BJ (cell line): Measurements from ENCODE around the gene KRTCAP2. TPM values are rescaled to one million over a fixed set of nuclear protein-coding genes. Genes with fewer than 3 reads are reported as not detected.
"Not testable (repeated sequence)": the region's sequence is repeated elsewhere in the genome, so short reads cannot be mapped to it uniquely, and the experiment has no call there.

Experiments
- CTCF ChIA-PET: fragments of 350-600 bp; formaldehyde crosslinking; extraction: SDS; loops from one replicate; lab custom pipeline; 2021; ENCODE audit warnings: antibody characterized with exemption, inconsistent platforms; lab: Yijun Ruan, JAX
- POLR2A ChIA-PET: fragments of 300-600 bp; sonication (Branson Sonifier 250); formaldehyde crosslinking; extraction: SDS; loops from one replicate; lab custom pipeline; 2021; ENCODE audit warnings: antibody characterized with exemption; lab: Charles Lee
- DNase-seq: peaks from one replicate; pipeline ENCODE4 v3.0.0-alpha.2; 2011; ENCODE audit warnings: low read depth
- H3K27me3 ChIP-seq: 2 replicates; pipeline ENCODE4 v1.6.0; 2011; ENCODE audit warnings: low read length; ENCODE audit not compliant: control insufficient read depth, insufficient read depth
- H3K36me3 ChIP-seq: 2 replicates; pipeline ENCODE4 v1.5.1; 2011; ENCODE audit warnings: low read length; ENCODE audit not compliant: control insufficient read depth, insufficient read depth
- H3K4me3 ChIP-seq: 2 replicates; pipeline ENCODE4 v1.5.1; 2011; ENCODE audit warnings: low read depth, mild to moderate bottlenecking, control low read depth, low read length
- polyA plus RNA-seq: library from polyadenylated mRNA; depleted of rRNA; stranded (reverse); fragments of >200 nt; gene quantifications from 2 replicates; pipeline ENCODE4 v1.2.3, GENCODE V29; 2011
- TF ChIP-seq, protein P1 (sequence below): IDR thresholded peaks from 2 replicates; pipeline ENCODE4 v1.5.1; 2011; ENCODE audit warnings: low read depth, mild to moderate bottlenecking, control low read depth, inconsistent platforms, low read length, moderate library complexity; ENCODE audit not compliant: insufficient read depth

Gene KRTCAP2
- polyA plus RNA-seq, 1 experiment = 225 TPM

DNA sequence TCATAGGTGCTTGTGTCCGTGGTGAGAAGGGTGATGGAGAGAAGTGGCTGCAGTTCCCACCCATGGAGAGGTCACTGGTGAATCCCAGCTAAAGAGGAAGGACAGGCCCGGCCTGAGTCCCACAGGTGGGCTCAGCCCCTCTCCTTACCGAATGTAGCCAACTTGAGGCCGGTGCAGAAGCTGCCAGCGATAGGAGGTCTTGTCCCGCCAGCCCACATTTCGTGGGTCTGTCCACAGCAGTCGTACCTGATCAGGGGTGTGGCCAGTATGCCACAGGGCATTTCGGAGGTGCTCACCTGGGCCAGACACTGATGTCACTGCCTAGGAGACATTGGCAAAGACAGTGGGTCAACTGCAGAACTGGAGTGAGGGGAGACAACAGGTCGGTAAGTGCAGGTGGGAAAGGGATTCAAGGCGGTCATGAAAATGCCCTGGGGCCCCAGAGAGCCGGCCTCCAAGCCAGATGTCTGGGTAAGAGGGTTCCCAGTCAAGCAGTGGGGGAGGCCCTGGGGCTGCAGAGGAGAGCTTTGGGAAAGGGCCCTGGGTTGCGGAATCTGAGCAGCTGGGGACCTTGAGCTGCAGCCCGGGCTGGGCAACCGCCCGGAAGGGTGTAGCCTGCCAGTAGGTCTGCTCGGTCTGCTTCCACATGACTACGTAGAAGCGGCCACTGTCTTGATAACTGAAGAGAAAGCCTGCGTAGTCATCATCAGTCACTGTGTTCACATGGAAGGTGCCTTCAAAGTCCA, 24.0 kb upstream of the KRTCAP2 start:
- Histone ChIP-seq H3K27me3 (no peaks in the 10 kb centered on the region), H3K4me3 (no peak overlapping the region), H3K36me3 (peaks cover 20% of the 10 kb centered on the region)
- TF ChIP-seq, protein P1, sequence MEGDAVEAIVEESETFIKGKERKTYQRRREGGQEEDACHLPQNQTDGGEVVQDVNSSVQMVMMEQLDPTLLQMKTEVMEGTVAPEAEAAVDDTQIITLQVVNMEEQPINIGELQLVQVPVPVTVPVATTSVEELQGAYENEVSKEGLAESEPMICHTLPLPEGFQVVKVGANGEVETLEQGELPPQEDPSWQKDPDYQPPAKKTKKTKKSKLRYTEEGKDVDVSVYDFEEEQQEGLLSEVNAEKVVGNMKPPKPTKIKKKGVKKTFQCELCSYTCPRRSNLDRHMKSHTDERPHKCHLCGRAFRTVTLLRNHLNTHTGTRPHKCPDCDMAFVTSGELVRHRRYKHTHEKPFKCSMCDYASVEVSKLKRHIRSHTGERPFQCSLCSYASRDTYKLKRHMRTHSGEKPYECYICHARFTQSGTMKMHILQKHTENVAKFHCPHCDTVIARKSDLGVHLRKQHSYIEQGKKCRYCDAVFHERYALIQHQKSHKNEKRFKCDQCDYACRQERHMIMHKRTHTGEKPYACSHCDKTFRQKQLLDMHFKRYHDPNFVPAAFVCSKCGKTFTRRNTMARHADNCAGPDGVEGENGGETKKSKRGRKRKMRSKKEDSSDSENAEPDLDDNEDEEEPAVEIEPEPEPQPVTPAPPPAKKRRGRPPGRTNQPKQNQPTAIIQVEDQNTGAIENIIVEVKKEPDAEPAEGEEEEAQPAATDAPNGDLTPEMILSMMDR = no peak
- ChIA-PET POLR2A (no interaction called here), CTCF (interaction anchor here (0.7 to 7.5 kb wide), 4 partner anchors 9 to 30 kb away, joined by 3 to 79 read pairs (median 5); partner anchors contain the start of genes KRTCAP2, MTX1 and THBS3)
- no peak for DNase-seq

DNA sequence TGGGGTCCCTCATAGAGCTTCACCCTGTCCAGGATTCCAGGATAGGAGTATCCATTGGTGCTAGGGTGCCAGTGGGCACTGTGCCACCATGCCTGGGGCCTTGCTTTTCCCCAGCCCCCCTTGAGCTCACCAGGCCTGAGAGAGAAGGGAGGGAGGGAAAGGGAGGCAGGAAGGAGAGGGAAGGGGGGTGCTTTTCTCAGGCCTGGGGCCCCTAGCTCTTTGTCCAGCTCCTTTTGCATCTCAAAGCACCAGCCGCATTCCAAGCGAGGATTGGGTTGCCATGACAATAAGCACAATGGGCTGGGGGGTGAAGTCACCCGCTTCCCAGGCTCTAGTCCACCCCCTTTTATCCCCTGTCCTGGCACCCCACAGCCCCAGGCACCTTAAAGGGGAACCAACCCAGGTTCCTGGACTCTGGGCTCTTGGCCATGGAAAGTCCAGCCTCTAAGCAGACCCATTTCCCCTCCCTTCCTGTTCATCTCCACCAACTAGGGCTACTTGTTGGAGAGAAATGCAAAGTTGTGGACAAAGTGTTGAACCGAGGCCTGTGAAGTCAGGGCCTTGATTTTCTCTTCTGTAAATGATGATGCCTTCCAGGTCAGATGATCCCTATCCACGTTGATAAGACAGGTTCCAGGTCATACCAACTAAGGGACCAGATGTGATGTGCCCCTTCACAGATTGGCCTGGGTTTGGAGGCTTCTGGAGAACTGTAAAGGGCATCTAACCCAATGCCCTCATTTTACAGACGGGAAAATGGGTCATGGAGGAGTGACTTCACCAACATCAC, 23.2 kb upstream of the KRTCAP2 start:
- ChIA-PET POLR2A (no interaction called here), CTCF (interaction anchor here (5.1 to 7.5 kb wide), 2 partner anchors 9 to 20 kb away, joined by 79 to 147 read pairs; partner anchors contain the start of genes KRTCAP2, MTX1, THBS3 and TRIM46)
- TF ChIP-seq, protein P1 = no peak
- DNase-seq = no peak
- Histone ChIP-seq H3K4me3 (peak overlapping the region; percentile 64), H3K27me3 (no peaks in the 10 kb centered on the region), H3K36me3 (peaks cover 20% of the 10 kb centered on the region)

DNA sequence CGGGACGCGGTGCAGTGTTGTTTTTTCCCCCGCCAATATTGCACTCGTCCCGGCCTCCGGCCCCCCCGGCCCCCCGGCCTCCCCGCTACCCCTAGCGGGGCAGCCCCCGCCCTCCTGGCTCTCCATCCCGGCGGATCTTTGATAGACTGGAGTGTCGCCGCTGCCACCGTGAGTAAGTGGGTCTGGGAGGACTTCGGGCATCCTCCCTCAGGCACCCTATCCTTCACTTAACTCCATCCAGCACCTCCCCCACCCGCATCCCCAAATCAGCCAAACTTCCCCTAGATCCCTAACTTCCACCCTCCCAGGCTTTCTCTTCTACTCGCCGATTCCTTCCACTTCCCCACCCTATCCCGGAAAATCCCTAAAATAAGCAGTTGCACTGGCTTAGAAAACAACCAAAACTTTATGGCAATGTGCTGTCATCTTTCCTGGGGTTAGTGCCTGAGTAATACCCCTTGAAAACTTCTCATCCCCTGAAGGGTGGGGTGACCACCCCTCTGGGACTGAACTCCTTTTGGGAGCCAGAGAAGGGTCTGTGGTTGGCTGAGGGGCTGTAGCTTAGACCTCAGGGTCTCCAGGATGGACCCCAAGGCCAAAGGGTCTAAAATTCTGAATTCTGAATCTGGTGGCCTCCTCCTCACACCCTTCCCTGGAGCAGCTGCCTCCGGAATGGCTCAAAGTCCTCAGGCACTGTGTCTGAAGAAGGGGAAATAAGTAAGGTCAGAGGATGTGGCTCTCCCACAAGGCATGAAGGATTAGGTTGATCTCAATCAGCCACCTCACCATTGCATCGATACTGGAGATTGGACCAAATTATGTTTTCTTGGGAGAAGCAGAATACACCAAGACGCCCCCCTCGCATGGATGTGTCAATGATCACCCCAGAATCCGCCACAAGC, 22.3 kb upstream of the KRTCAP2 start:
- TF ChIP-seq, protein P1 = no peak
- Histone ChIP-seq H3K36me3 (peaks cover 15% of the 10 kb centered on the region), H3K27me3 (no peaks in the 10 kb centered on the region), H3K4me3 (peak overlapping the region; percentile 64)
- POLR2A ChIA-PET = interaction anchor here (0.9 kb wide), 1 partner anchor 60 kb away, joined by 8 read pairs; no protein-coding TSS in a partner anchor
- DNase-seq = no peak
- CTCF ChIA-PET = interaction anchor here (1.2 to 7.5 kb wide), 3 partner anchors 10 to 28 kb away, joined by 6 to 147 read pairs (median 79); partner anchors contain the start of genes KRTCAP2, MTX1, THBS3 and TRIM46

DNA sequence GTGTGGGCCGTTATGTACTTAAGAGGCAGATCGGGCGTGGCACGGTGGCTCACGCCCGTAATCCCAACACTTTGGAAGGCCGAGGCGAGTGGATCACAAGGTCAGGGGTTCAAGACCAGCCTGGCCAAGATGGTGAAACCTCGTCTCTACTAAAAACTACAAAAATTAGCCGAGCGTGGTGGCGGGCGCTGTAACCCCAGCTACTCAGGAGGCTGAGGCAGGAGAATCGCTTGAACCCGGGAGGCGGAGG, 20.8 kb upstream of the KRTCAP2 start:
- DNase-seq, POLR2A ChIA-PET, H3K27me3 ChIP-seq: not testable (repeated sequence)
- Histone ChIP-seq H3K4me3 (peak overlapping the region; percentile 64), H3K36me3 (peaks cover 11% of the 10 kb centered on the region)
- CTCF ChIA-PET = interaction anchor here (0.5 to 7.5 kb wide), 21 partner anchors 8 to 1580 kb away, joined by 3 to 147 read pairs (median 4); partner anchors contain the start of genes KRTCAP2, MTX1, THBS3 and TRIM46

DNA sequence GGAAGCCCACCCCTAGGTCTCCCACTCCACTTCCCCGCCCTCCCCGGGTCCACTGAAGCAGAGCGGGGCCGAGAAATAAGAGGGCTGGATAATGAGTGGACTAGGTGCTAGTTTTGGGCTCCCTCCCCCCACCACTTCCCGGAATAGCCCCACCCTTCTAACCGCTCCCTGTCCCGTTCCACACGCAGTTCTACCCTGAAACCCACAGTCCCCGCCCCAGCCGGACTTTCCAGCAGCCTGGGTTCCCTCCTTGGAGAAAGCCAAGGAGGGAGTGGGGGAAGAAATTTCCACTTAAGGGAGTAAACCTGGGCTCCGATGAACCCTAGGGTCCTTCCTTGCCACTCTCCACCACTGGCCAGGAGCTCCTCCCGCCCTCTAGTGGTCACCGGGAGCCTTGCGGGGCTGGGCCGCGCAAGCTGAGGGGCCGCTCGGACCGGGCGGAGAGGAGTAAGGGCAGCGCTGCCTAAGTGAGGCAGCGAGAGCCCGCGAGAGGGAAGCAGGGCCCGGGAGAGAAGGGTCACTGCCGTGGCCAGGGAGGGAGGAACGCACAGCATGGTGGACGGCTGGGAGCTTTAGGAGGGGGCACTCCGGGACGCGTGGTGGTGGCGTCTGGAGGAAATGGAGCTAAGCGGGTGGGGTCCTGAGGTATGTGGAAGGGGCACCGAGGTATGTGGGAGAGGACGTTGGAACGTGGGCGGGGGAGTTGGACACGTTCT, 20.3 kb upstream of the KRTCAP2 start:
- Histone ChIP-seq H3K4me3 (peak overlapping the region; percentile 64), H3K36me3 (peaks cover 10% of the 10 kb centered on the region), H3K27me3 (no peaks in the 10 kb centered on the region)
- ChIA-PET CTCF (interaction anchor here (0.5 to 7.5 kb wide), 21 partner anchors 9 to 1580 kb away, joined by 3 to 147 read pairs (median 4); partner anchors contain the start of genes KRTCAP2, MTX1, THBS3 and TRIM46), POLR2A (no interaction called here)
- DNase-seq = peak; percentile 76
- TF ChIP-seq, protein P1 = peak; percentile 99
